Neural progenitor cell (in vitro differentiated cells): ENCODE measurements around the gene NEURL1B.

ENCODE experiments used
- EZH2 ChIP-seq: fragments of 200-600 bp; sonication (generic); IDR thresholded peaks from 2 replicates; pipeline ENCODE4 v1.6.1; 2017; ENCODE audit warnings: antibody characterized with exemption, mild to moderate bottlenecking, moderate library complexity
- EZH2phosphoT487 ChIP-seq: fragments of 200-600 bp; sonication (generic); IDR thresholded peaks from 2 replicates; pipeline ENCODE4 v1.6.1; 2017; ENCODE audit warnings: antibody characterized with exemption
- TF ChIP-seq, protein P1 (sequence below): fragments of 200-600 bp; sonication (generic); IDR thresholded peaks from 2 replicates; pipeline ENCODE4 v1.5.1; 2017; ENCODE audit warnings: antibody characterized with exemption, mild to moderate bottlenecking

- TF ChIP-seq, protein P1, sequence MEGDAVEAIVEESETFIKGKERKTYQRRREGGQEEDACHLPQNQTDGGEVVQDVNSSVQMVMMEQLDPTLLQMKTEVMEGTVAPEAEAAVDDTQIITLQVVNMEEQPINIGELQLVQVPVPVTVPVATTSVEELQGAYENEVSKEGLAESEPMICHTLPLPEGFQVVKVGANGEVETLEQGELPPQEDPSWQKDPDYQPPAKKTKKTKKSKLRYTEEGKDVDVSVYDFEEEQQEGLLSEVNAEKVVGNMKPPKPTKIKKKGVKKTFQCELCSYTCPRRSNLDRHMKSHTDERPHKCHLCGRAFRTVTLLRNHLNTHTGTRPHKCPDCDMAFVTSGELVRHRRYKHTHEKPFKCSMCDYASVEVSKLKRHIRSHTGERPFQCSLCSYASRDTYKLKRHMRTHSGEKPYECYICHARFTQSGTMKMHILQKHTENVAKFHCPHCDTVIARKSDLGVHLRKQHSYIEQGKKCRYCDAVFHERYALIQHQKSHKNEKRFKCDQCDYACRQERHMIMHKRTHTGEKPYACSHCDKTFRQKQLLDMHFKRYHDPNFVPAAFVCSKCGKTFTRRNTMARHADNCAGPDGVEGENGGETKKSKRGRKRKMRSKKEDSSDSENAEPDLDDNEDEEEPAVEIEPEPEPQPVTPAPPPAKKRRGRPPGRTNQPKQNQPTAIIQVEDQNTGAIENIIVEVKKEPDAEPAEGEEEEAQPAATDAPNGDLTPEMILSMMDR = no peak
- TF ChIP-seq EZH2 = no peak
- no peak for TF ChIP-seq EZH2phosphoT487
Measured at GRCh38 chr5:172686539-172687390, 45.7 kb downstream of the NEURL1B start.
